ENCODE data around the gene MOB1B.

The MOB1B gene

DNA sequence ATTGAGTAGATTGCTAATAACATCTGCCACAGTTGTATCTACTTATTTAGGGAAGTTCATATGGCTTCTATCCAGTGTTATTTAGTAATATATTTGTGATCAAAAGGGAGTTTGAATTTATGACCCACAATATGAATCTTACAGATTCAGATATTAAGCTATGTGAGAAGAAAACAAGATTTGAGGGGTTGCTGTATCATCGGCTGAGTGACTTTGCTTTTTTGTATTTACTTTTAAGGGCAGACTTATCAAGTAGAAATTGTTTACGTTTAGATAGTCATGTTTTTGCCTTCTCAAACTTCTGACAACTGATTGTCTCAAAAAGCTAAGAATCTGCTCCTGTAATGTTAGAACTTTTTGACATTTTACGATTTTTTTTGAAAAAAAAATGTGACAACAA is 74.1 kb downstream of the MOB1B start:
- Histone ChIP-seq H3K9ac (ENCODE audit: low read length) (no peak overlapping the region), H3K4ac (ENCODE audit: low read depth, low read length) (no peak overlapping the region), H4K8ac (ENCODE audit: low read depth, low read length) (no peak overlapping the region), H3K18ac (ENCODE audit: low read length) (no peak overlapping the region), H3K27me3 (ENCODE audit: insufficient read depth, low read length, poor library complexity) (no peaks in the 10 kb centered on the region), H3K4me1 (ENCODE audit: control insufficient read depth, low read depth, low read length) (no peaks in the 10 kb centered on the region), H2BK5ac (ENCODE audit: low read length) (no peak overlapping the region), H4K5ac (ENCODE audit: low read length) (no peak overlapping the region), H3K4me2 (ENCODE audit: low read length) (no peak overlapping the region), H2BK15ac (replicated peaks; ENCODE audit: low read depth) (no peak overlapping the region), H3K4me3 (ENCODE audit: low read length) (no peak overlapping the region), H3K79me2 (ENCODE audit: control insufficient read depth, insufficient read depth, low read length) (no peaks in the 10 kb centered on the region), H3K79me1 (ENCODE audit: low read length) (no peaks in the 10 kb centered on the region), H3K56ac (ENCODE audit: low read length) (no peak overlapping the region), H2AK5ac (ENCODE audit: low read length) (no peak overlapping the region), H3K27ac (ENCODE audit: low read depth, low read length) (no peak overlapping the region), H3K36me3 (ENCODE audit: control insufficient read depth, insufficient read depth, low read length) (no peaks in the 10 kb centered on the region), H2BK120ac (ENCODE audit: low read depth, low read length) (no peak overlapping the region), H3K23ac (ENCODE audit: low read length) (no peak overlapping the region)
- no CpG with 5 or more reads among the region's 3 CpGs for WGBS (ENCODE audit: extremely low coverage, insufficient coverage, low lambda C conversion rate)
- no peak for DNase-seq

- Histone ChIP-seq H2BK120ac (ENCODE audit: low read depth, low read length) (no peak overlapping the region), H3K79me2 (ENCODE audit: control insufficient read depth, insufficient read depth, low read length) (no peaks in the 10 kb centered on the region), H2BK15ac (replicated peaks; ENCODE audit: low read depth) (no peak overlapping the region), H2BK5ac (ENCODE audit: low read length) (no peak overlapping the region), H3K27me3 (ENCODE audit: insufficient read depth, low read length, poor library complexity) (no peaks in the 10 kb centered on the region), H3K4ac (ENCODE audit: low read depth, low read length) (no peak overlapping the region), H3K4me2 (ENCODE audit: low read length) (no peak overlapping the region), H4K5ac (ENCODE audit: low read length) (no peak overlapping the region), H3K18ac (ENCODE audit: low read length) (no peak overlapping the region), H3K23ac (ENCODE audit: low read length) (no peak overlapping the region), H3K56ac (ENCODE audit: low read length) (no peak overlapping the region), H2AK5ac (ENCODE audit: low read length) (no peak overlapping the region), H3K4me3 (ENCODE audit: low read length) (no peak overlapping the region), H3K36me3 (ENCODE audit: control insufficient read depth, insufficient read depth, low read length) (no peaks in the 10 kb centered on the region), H3K9ac (ENCODE audit: low read length) (no peak overlapping the region), H4K8ac (ENCODE audit: low read depth, low read length) (no peak overlapping the region), H3K79me1 (ENCODE audit: low read length) (no peaks in the 10 kb centered on the region), H3K27ac (ENCODE audit: low read depth, low read length) (no peak overlapping the region), H3K4me1 (ENCODE audit: control insufficient read depth, low read depth, low read length) (no peaks in the 10 kb centered on the region)
- DNase-seq = no peak
- WGBS (ENCODE audit: extremely low coverage, insufficient coverage, low lambda C conversion rate) = no CpG with 5 or more reads among the region's 1 CpG
These were observed 77.4 kb downstream of the MOB1B start for GRCh38 chr4:70979445-70980008.

- Histone ChIP-seq H3K4me1 (ENCODE audit: control insufficient read depth, low read depth, low read length) (no peaks in the 10 kb centered on the region), H3K27ac (ENCODE audit: low read depth, low read length) (no peak overlapping the region), H2BK120ac (ENCODE audit: low read depth, low read length) (no peak overlapping the region), H2BK15ac (replicated peaks; ENCODE audit: low read depth) (no peak overlapping the region), H3K56ac (ENCODE audit: low read length) (no peak overlapping the region), H3K27me3 (ENCODE audit: insufficient read depth, low read length, poor library complexity) (no peaks in the 10 kb centered on the region), H4K8ac (ENCODE audit: low read depth, low read length) (no peak overlapping the region), H3K4me2 (ENCODE audit: low read length) (no peak overlapping the region), H3K4me3 (ENCODE audit: low read length) (no peak overlapping the region), H3K18ac (ENCODE audit: low read length) (no peak overlapping the region), H3K9ac (ENCODE audit: low read length) (no peak overlapping the region), H4K5ac (ENCODE audit: low read length) (no peak overlapping the region), H3K36me3 (ENCODE audit: control insufficient read depth, insufficient read depth, low read length) (no peaks in the 10 kb centered on the region), H2BK5ac (ENCODE audit: low read length) (no peak overlapping the region), H3K79me2 (ENCODE audit: control insufficient read depth, insufficient read depth, low read length) (no peaks in the 10 kb centered on the region), H2AK5ac (ENCODE audit: low read length) (no peak overlapping the region), H3K23ac (ENCODE audit: low read length) (no peak overlapping the region), H3K4ac (ENCODE audit: low read depth, low read length) (no peak overlapping the region), H3K79me1 (ENCODE audit: low read length) (no peaks in the 10 kb centered on the region)
- no peak for DNase-seq
These were observed 78.0 kb downstream of the MOB1B start for GRCh38 chr4:70980196-70980595.

DNA sequence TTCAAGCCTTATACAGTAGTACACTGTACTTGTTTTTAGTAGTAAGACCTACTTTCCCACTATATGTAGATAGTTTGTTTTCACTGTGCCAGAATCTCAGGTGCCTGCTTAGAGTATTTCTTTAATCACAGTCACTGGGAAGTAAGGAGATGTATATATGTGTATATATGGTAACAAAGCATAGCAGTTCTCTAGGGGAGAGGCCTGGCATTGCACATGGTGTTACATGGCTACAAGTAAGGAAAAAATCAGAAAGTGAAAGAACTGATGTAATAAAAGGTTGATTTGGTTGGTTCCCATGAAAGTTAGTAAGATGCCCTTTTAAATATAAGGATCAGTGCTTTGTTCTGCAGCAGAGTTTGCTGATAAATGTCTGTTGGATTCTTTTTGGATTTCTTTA is 81.9 kb downstream of the MOB1B start:
- no peak overlapping the region for H2BK5ac ChIP-seq (ENCODE audit: low read length)
- no peak overlapping the region for H2BK120ac ChIP-seq (ENCODE audit: low read depth, low read length)
- no peak overlapping the region for H3K18ac ChIP-seq (ENCODE audit: low read length)
- no peak overlapping the region for H3K4me2 ChIP-seq (ENCODE audit: low read length)
- no peak overlapping the region for H4K5ac ChIP-seq (ENCODE audit: low read length)
- H3K4me3 ChIP-seq (ENCODE audit: low read length) = no peak overlapping the region
- no peak overlapping the region for H2AK5ac ChIP-seq (ENCODE audit: low read length)
- H4K8ac ChIP-seq (ENCODE audit: low read depth, low read length) = no peak overlapping the region
- no peak overlapping the region for H3K56ac ChIP-seq (ENCODE audit: low read length)
- H3K4ac ChIP-seq (ENCODE audit: low read depth, low read length) = no peak overlapping the region
- no peaks in the 10 kb centered on the region for H3K79me1 ChIP-seq (ENCODE audit: low read length)
- no peaks in the 10 kb centered on the region for H3K36me3 ChIP-seq (ENCODE audit: control insufficient read depth, insufficient read depth, low read length)
- no peaks in the 10 kb centered on the region for H3K27me3 ChIP-seq (ENCODE audit: insufficient read depth, low read length, poor library complexity)
- no peak overlapping the region for H3K9ac ChIP-seq (ENCODE audit: low read length)
- no peak overlapping the region for H2BK15ac ChIP-seq (replicated peaks; ENCODE audit: low read depth)
- no peak overlapping the region for H3K27ac ChIP-seq (ENCODE audit: low read depth, low read length)
- H3K79me2 ChIP-seq (ENCODE audit: control insufficient read depth, insufficient read depth, low read length) = no peaks in the 10 kb centered on the region
- H3K23ac ChIP-seq (ENCODE audit: low read length) = no peak overlapping the region
- no peak for DNase-seq
- no peaks in the 10 kb centered on the region for H3K4me1 ChIP-seq (ENCODE audit: control insufficient read depth, low read depth, low read length)

GRCh38 chr4:70984589-70984988 is 82.4 kb downstream of the MOB1B start:
- Histone ChIP-seq H3K56ac (ENCODE audit: low read length) (no peak overlapping the region), H3K27me3 (ENCODE audit: insufficient read depth, low read length, poor library complexity) (no peaks in the 10 kb centered on the region), H3K79me1 (ENCODE audit: low read length) (no peaks in the 10 kb centered on the region), H3K23ac (ENCODE audit: low read length) (no peak overlapping the region), H4K8ac (ENCODE audit: low read depth, low read length) (no peak overlapping the region), H2BK5ac (ENCODE audit: low read length) (no peak overlapping the region), H3K4me3 (ENCODE audit: low read length) (no peak overlapping the region), H2BK15ac (replicated peaks; ENCODE audit: low read depth) (no peak overlapping the region), H3K4ac (ENCODE audit: low read depth, low read length) (no peak overlapping the region), H2AK5ac (ENCODE audit: low read length) (no peak overlapping the region), H3K27ac (ENCODE audit: low read depth, low read length) (no peak overlapping the region), H3K18ac (ENCODE audit: low read length) (no peak overlapping the region), H3K36me3 (ENCODE audit: control insufficient read depth, insufficient read depth, low read length) (no peaks in the 10 kb centered on the region), H3K79me2 (ENCODE audit: control insufficient read depth, insufficient read depth, low read length) (no peaks in the 10 kb centered on the region), H3K4me1 (ENCODE audit: control insufficient read depth, low read depth, low read length) (no peaks in the 10 kb centered on the region), H2BK120ac (ENCODE audit: low read depth, low read length) (no peak overlapping the region), H3K4me2 (ENCODE audit: low read length) (no peak overlapping the region), H3K9ac (ENCODE audit: low read length) (no peak overlapping the region), H4K5ac (ENCODE audit: low read length) (no peak overlapping the region)
- DNase-seq = no peak
- WGBS (ENCODE audit: extremely low coverage, insufficient coverage, low lambda C conversion rate) = 100% methylated on average over 1 of the region's 1 CpG

- Histone ChIP-seq H3K23ac (ENCODE audit: low read length) (no peak overlapping the region), H3K4me2 (ENCODE audit: low read length) (no peak overlapping the region), H2BK5ac (ENCODE audit: low read length) (no peak overlapping the region), H3K4ac (ENCODE audit: low read depth, low read length) (no peak overlapping the region), H3K79me2 (ENCODE audit: control insufficient read depth, insufficient read depth, low read length) (peaks cover 25% of the 10 kb centered on the region), H3K9ac (ENCODE audit: low read length) (no peak overlapping the region), H4K5ac (ENCODE audit: low read length) (no peak overlapping the region), H2BK120ac (ENCODE audit: low read depth, low read length) (no peak overlapping the region), H3K36me3 (ENCODE audit: control insufficient read depth, insufficient read depth, low read length) (no peaks in the 10 kb centered on the region), H3K79me1 (ENCODE audit: low read length) (peaks cover 3% of the 10 kb centered on the region), H3K56ac (ENCODE audit: low read length) (no peak overlapping the region), H3K4me1 (ENCODE audit: control insufficient read depth, low read depth, low read length) (peaks cover 4% of the 10 kb centered on the region), H2AK5ac (ENCODE audit: low read length) (no peak overlapping the region), H3K18ac (ENCODE audit: low read length) (no peak overlapping the region), H4K8ac (ENCODE audit: low read depth, low read length) (no peak overlapping the region), H3K27ac (ENCODE audit: low read depth, low read length) (no peak overlapping the region), H3K27me3 (ENCODE audit: insufficient read depth, low read length, poor library complexity) (no peaks in the 10 kb centered on the region), H3K4me3 (ENCODE audit: low read length) (no peak overlapping the region), H2BK15ac (replicated peaks; ENCODE audit: low read depth) (no peak overlapping the region)
- peak; percentile 18 for DNase-seq
- no CpG with 5 or more reads among the region's 2 CpGs for WGBS (ENCODE audit: extremely low coverage, insufficient coverage, low lambda C conversion rate)
These were observed 89.4 kb downstream of the MOB1B start for GRCh38 chr4:70991596-70991995.

All from mesendoderm (in vitro differentiated cells).